ENCODE data around the gene CUL4A. TPM values are rescaled to one million over a fixed set of nuclear protein-coding genes. Genes with fewer than 3 reads are reported as not detected.

Gene CUL4A
- total and polyA plus RNA-seq, 8 donors, result 18.1 to 33.4 (median 28.9) TPM

- 16 to 19% methylated on average over 25 of the region's 25 CpGs for WGBS, 2 donors
- TF ChIP-seq CTCF (IDR thresholded peaks at IDR 0.05), result no peak
- DNase-seq (no peak), ATAC-seq (peak in 2 of 4 donors; percentile 26 to 39), FAIRE-seq (no peak)
- intact Hi-C loops (cut with DNase I), result no loop called here
- Histone ChIP-seq H3K36me3 (no peaks in the 10 kb centered on the region), H3K27me3 (no peaks in the 10 kb centered on the region), H3K9me3 (no peaks in the 10 kb centered on the region), H3K27ac (no peak overlapping the region), H3K4me1 (no peaks in the 10 kb centered on the region), H3K4me3 (no peak overlapping the region)
These were observed 46.4 kb upstream of the CUL4A start for GRCh38 chr13:113162783-113163685.

GRCh38 chr13:113164492-113164891 is 44.9 kb upstream of the CUL4A start:
- Histone ChIP-seq H3K4me3 (no peak overlapping the region), H3K4me1 (no peaks in the 10 kb centered on the region), H3K27me3 (no peaks in the 10 kb centered on the region), H3K27ac (no peak overlapping the region), H3K9me3 (no peaks in the 10 kb centered on the region), H3K36me3 (peaks cover 0 to under 1% (median 0%) of the 10 kb centered on the region in 3 donors)
- ATAC-seq, result no peak
- intact Hi-C loops (cut with DNase I), result no loop called here
- DNase-seq, result no peak
- 74 to 90% methylated on average over 12 of the region's 12 CpGs for WGBS, 2 donors
- no peak for TF ChIP-seq CTCF (IDR thresholded peaks at IDR 0.05)
- no peak for FAIRE-seq

- H3K27me3 ChIP-seq, result no peaks in the 10 kb centered on the region
- FAIRE-seq, result no peak
- intact Hi-C loops (cut with DNase I), result no loop called here
- TF ChIP-seq CTCF (IDR thresholded peaks at IDR 0.05), result no peak
- no peak for ATAC-seq
- no peak for DNase-seq
- no peaks in the 10 kb centered on the region for H3K9me3 ChIP-seq
- no peak overlapping the region for H3K27ac ChIP-seq
- H3K4me3 ChIP-seq, result no peak overlapping the region
- WGBS, 2 donors, result 91 to 95% methylated on average over 10 of the region's 10 CpGs
- peaks cover 0 to 4% (median 0%) of the 10 kb centered on the region in 3 donors for H3K36me3 ChIP-seq
- H3K4me1 ChIP-seq, result no peaks in the 10 kb centered on the region
These were observed 43.1 kb upstream of the CUL4A start for GRCh38 chr13:113166266-113166665.

- no peaks in the 10 kb centered on the region for H3K9me3 ChIP-seq
- FAIRE-seq, result no peak
- H3K27me3 ChIP-seq, result no peaks in the 10 kb centered on the region
- ATAC-seq, result no peak
- peaks cover 0 to 7% (median 0%) of the 10 kb centered on the region in 3 donors for H3K36me3 ChIP-seq
- H3K4me1 ChIP-seq, result no peaks in the 10 kb centered on the region
- 92 to 94% methylated on average over 5 of the region's 5 CpGs for WGBS, 2 donors
- no peak overlapping the region for H3K27ac ChIP-seq
- intact Hi-C loops (cut with DNase I), result no loop called here
- no peak for TF ChIP-seq CTCF (IDR thresholded peaks at IDR 0.05)
- H3K4me3 ChIP-seq, result no peak overlapping the region
- no peak for DNase-seq
These were observed 42.7 kb upstream of the CUL4A start for GRCh38 chr13:113166681-113167080.

- peaks cover 0 to 9% (median 0%) of the 10 kb centered on the region in 3 donors for H3K36me3 ChIP-seq
- FAIRE-seq (no peak), DNase-seq (no peak), ATAC-seq (no peak)
- WGBS, 2 donors, result 92% methylated on average over 10 of the region's 10 CpGs
- H3K27ac ChIP-seq, result no peak overlapping the region
- no peaks in the 10 kb centered on the region for H3K27me3 ChIP-seq
- H3K9me3 ChIP-seq, result no peaks in the 10 kb centered on the region
- intact Hi-C loops (cut with DNase I), result no loop called here
- TF ChIP-seq CTCF (IDR thresholded peaks at IDR 0.05), result no peak
- no peaks in the 10 kb centered on the region for H3K4me1 ChIP-seq
- H3K4me3 ChIP-seq, result no peak overlapping the region
These were observed 42.3 kb upstream of the CUL4A start for GRCh38 chr13:113167155-113167554.

All from pancreas (tissue), 10 donors.